CD4-positive, alpha-beta T cell treated with Interferon alpha-2 for 1 hour (primary cell): ENCODE measurements around the gene SH3TC1.

Source experiments
- DNase-seq, 2 donors: peaks; one replicate each; pipeline ENCODE4 v3.0.0-alpha.2; 2020 to 2022

Gene SH3TC1

DNA sequence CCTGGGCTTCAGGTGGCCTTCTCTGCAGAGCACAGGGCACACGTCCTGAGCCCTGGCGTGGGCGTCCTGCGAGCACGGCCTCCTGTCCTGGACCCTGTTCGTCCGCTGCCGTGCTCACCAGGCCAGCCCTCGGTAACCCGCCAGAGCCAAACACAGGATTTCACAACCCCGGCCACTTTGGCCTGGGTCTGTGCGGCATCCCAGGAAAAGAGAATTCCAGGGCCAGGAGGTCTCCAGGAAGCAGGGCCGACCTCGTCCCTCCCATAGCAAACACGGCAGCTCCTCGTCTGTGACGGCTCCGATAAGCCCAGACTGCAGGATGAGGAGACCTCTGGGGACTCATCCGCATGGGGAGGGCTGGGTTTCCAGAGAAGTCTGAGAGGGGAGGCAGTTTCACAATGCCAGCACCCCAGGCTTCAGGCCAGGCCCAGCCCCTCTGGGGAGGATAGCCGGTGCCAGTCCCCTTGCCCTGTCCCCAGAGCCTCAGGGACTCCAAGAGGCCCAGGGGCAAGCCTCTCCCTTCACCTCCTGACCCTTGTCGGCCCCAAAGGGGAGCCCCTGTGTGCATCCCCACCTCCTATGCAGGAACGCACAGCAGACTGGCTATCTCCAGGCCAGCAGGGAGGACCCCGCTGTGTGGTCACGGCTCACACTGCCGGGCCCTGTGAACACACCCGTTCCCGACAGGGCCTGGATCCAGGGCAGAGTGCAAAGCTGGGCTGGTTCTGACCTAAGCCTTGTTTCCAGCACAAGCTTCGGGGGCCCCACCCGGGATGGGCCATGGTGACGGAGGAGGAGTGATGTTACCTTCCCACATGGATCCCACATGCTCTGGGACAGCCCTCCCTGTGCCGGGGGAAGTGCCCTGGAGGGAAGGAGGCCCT lies 48.2 kb downstream of the SH3TC1 start:
- DNase-seq = no peak

DNA sequence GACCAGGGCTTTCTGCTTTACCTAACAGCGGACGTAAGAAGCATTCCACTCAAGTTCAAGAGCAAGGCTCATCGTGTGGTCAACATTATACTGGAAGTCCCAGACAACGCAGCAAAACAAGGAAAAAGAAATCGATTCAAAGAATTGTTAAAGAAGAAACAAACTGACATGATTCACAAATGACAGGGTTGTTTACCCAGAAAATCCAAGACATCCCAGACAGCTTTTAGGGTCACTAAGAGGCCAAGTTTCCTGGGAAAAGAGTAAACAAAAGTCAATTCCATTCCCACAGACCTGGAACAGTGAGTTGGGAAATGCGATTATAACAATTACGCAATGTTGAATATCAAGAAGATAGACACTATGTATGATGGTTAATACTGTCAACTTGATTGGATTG lies 49.0 kb downstream of the SH3TC1 start:
- no peak for DNase-seq

DNA sequence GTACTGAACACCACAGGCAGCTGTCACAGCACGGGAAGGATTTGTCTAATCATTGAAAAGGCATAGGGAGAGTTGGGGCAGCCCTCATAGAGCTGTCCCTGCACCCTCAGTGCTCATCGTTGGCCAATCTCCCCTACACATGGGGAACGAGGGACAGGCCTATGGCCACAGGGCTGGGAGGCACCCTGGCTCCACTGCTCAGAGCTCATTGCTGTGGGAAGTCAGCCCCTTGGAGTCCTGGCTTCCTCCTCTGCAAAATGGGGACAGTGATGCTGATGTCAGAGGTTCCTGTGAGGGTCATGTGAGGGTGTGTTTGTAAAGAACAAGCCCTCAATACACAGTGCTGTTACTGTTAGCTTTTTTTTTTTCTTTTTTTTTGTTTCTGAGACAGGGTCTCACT lies 51.1 kb downstream of the SH3TC1 start:
- no peak for DNase-seq

DNA sequence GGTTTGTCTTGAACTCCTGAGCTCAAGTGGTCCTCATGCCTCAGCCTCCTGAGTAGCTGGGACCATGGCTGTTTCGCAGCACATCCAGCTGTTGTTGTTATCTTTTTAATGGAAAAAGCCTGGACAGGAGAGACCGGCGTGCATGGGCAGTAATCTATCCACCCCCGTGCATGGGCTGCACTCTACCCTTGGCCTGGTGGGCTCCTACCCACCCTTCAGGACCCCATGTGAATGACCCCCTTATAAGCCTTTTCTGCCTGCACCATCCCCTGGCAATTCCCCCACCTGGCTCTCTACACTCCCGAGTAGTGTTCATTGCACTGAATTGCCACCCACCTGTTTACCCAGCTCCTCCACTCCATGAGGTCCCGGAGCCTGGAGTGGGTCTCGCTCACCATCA lies 51.5 kb downstream of the SH3TC1 start:
- DNase-seq = no peak

DNA sequence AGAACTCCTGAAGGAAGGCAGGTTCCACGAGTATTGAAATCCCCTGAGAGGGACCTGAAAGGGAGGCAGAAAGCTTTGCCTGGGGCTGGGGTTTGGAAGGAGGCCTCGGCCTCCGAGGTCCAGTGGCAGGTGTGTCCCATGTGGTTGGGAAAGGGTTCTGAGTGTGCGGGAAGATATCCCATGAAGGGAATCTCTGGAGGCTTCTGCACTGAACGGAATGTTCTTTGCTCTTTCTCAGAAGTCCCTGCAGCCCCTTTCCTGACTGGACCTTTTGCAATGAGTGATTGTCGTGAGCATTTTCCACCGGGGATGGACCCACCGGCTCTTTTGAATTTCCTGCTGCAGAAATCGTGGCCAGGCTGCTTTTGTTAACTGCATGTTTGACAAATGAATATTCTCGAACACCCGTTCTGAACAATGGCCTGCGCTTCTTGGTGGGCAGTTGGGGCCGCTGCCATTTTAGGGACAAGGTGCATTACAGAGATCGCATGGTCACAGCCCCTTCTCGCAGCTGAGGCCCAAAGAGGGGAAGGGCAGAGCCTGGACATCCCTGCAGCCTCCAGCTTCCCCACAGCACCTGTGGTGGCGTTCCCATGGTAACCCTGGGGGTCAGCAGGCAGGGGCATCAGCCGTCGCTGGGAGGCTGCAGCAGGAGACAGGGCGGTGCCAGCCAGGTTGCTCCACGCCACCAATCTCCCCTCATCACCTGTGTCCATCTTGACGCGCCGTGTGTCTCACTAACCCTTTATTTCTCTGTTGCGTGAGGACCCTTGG lies 52.2 kb downstream of the SH3TC1 start:
- DNase-seq = no peak

- DNase-seq = no peak
Measured at GRCh38 chr4:8252301-8253173, 53.4 kb downstream of the SH3TC1 start.

GRCh38 chr4:8254076-8254475 lies 55.0 kb downstream of the SH3TC1 start:
- no peak for DNase-seq

GRCh38 chr4:8255698-8256441 lies 56.8 kb downstream of the SH3TC1 start:
- DNase-seq = no peak

DNA sequence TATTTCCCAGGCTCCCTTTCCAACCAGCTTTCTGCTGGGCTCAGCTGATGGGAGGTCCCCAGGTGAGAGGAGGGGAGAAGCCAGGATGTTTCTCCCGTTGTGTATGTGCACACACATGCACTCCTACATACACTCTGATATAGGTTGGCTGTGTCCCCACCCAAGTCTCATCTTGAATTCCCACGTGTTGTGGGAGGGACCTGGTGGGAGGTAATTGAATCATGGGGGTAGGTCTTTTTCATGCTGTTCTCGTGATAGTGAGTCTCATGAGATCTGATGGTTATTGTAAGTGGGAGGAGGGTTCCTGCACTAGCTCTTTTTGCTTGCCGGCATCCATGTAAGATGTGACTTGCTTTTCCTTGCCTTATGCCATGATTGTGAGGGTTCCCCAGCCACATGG lies 58.8 kb downstream of the SH3TC1 start:
- no peak for DNase-seq

DNA sequence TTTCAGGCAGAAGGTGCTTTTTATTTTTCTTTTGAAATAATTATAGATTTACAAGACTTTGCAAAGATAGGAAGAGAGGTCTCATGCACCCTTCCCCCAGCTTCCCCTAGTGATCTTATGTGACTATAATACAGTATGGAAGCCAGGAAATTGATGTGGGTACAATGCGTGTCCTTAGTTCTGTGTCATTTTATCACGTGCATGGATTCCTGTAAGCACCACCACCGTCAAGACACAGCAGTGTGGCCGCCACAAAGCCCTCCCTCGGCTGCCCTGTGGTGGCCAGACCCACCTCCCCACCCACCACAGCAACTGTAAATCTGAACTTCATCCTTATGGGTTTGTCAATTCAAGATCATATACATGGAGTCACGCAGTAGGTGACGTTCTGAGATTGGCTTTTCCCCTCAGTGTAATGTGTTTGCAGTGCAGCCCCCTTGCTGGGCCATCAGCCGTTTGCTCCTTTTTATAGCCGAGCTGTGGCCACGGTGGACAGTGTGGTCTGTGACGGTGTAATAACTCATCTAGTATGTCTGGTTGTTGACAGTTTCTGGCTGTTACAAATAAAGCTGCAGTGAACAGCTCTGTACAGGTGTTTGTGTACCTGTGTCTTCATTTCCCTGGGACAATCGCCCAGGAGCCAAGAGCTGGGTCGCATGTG lies 59.6 kb downstream of the SH3TC1 start:
- no peak for DNase-seq

- no peak for DNase-seq
Measured at GRCh38 chr4:8259743-8260430, 60.8 kb downstream of the SH3TC1 start.

DNA sequence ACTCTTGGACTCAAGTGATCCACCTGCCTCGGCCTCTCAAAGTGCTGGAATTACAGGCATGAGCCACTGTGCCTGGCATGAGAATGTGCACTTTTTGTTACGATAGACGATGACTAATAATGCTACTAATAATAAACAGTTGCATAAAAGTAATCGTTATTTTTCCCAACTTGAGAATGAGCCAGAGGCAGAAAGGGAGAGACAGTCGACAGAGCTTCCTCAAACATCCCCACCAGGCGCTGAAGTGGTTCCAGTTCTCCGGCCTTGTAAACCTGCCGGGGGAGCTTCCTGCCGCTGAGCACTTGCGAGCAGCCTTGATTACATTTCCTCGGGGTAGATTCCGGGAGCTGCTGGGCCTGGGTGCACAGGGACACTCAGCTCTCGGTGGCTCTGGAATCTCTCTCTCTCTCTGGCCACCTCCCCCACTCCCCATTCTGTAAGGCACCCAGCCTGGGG lies 61.6 kb downstream of the SH3TC1 start:
- no peak for DNase-seq

GRCh38 chr4:8261851-8262535 lies 62.9 kb downstream of the SH3TC1 start:
- DNase-seq = peak in 1 of 2 donors; percentile 32

DNA sequence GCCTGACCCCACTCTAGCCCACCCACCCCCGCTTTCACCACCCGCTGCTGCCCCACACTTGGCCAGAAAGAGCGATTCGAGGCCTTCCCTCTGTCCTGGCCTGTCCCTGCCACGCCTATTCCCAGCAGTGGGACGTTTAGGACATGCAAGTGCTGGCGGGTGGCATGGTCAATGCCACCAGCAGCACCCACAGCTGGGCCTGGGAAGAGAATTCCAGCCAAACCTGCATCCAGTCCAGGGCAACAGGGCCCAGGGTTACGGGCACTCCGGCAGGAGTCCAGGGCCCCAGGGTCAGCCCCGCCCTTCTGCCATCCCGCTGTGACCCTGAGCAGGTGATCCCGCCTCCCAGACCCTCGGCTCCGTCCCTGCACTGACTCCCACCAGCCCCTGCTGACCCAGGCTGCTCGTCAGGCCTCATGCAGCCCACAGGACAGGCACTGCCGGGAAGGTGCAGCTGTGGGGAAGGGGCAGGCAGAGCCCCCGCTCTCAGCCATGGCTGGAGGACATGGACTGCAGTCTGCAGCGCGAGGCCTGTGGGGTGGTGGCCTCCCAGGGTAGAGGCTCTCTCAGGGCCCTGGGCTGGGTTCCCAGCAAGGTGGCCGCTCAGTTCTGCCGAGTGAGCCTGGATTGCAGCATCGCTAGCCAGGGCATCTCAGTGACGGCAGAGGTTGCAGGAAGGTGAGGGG lies 63.7 kb downstream of the SH3TC1 start:
- no peak for DNase-seq

- no peak for DNase-seq
Measured at GRCh38 chr4:8263397-8263796, 64.3 kb downstream of the SH3TC1 start.

DNA sequence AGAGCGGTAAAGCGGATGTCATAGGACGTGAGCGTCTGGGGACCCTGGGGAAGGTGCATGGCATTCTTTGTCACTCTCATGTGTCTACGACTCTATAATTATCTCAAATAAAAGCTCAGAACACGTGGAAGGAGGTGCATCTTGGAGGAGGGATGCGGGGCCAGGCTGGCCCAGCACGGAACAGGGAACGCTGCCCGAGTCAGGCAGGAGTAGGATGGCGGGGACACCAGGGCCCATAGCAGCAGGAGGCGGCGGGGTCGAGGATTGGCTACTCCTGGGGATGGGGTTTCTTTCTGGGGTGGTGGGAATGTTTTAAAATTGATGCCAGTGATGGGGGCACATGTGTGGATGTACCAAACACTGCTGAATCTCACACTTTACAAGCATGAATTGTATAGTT lies 65.0 kb downstream of the SH3TC1 start:
- DNase-seq = no peak

DNA sequence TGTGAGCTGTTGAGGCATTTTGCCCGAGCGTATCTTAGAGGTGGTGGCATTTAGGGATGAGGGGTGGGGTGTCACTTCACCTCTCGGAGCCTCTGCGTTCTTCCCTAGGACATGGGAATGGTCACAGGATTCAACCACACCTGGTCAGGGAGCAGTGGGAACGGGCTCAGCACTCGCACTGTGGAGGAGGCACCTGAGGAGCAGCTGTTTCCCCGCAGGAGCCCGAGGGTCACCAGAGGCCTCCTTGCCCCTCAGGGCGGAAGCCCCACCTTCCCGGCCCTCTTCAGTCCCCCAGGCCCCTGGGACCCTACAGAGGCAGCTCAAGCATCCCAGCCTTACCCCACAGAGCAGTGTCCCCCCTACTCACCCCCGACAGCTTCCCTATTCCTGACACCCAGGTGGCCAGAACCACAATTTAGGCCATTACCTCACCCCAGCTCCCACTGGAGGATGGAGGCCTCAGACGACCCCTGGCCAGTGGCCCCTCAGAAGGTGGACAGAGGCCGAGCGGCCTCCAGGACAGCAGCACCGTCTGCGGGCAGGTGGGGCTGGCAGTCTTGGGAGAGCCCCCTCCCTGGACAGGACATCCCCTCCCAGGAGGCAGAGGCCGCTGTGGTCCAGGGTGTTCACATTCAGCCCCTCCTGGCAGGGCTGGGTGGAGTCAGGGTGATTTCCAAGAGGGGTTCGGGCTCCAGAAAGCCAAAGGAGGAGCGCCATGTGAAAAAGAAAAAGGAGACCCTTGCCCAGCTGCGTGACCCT lies 66.3 kb downstream of the SH3TC1 start:
- DNase-seq = no peak

- no peak for DNase-seq
Measured at GRCh38 chr4:8266088-8266487, 67.0 kb downstream of the SH3TC1 start.

GRCh38 chr4:8266508-8266907 lies 67.4 kb downstream of the SH3TC1 start:
- DNase-seq = no peak
